HepG2 (cell line): Measurements from ENCODE around the gene LHX5. TPM values are rescaled to one million over a fixed set of nuclear protein-coding genes. Genes with fewer than 3 reads are reported as not detected.
A peak's percentile ranks its signal among the peaks of the same experiment; 100 is the strongest.

Experiments used
- BHLHE40 ChIP-seq: IDR thresholded peaks from 2 replicates; pipeline ENCODE4 v1.6.1; 2011; ENCODE audit warnings: low read length, improper control_type of control experiment
- LCORL ChIP-seq, 2 experiments: fragments of 450-650 bp in 1 of 2; sonication (generic) in 1 of 2; formaldehyde crosslinking in 1 of 2; IDR thresholded peaks; 2 replicates each; pipeline versions ENCODE4 v1.5.0 to v1.6.1; 2017 to 2020; ENCODE audit warnings: antibody characterized with exemption in 1 of 2, missing genetic modification reagents in 1 of 2
- MTA3 ChIP-seq: sonication (generic); formaldehyde crosslinking; IDR thresholded peaks from 2 replicates; pipeline ENCODE4 v1.4.0; 2020; ENCODE audit warnings: missing genetic modification reagents
- NFE2 ChIP-seq: sonication (generic); formaldehyde crosslinking; IDR thresholded peaks from 2 replicates; pipeline ENCODE4 v1.4.0; 2020; ENCODE audit warnings: missing genetic modification reagents
- NFYC ChIP-seq: IDR thresholded peaks from 2 replicates; pipeline ENCODE4 v1.6.1; 2016; ENCODE audit warnings: missing genetic modification reagents, missing compliant biosample characterization
- RBAK ChIP-seq: sonication (generic); formaldehyde crosslinking; IDR thresholded peaks from 2 replicates; pipeline ENCODE4 v1.5.1; 2020; ENCODE audit warnings: mild to moderate bottlenecking, missing genetic modification reagents
- ZNF546 ChIP-seq: sonication (generic); formaldehyde crosslinking; conservative IDR thresholded peaks from 2 replicates; pipeline ENCODE4 v1.8.1; 2023; ENCODE audit warnings: mild to moderate bottlenecking, missing genetic modification reagents
- ZNF572 ChIP-seq: sonication (generic); formaldehyde crosslinking; IDR thresholded peaks from 2 replicates; pipeline ENCODE4 v1.5.1; 2020; ENCODE audit warnings: mild to moderate bottlenecking, missing genetic modification reagents
- ZNF839 ChIP-seq: sonication (generic); formaldehyde crosslinking; IDR thresholded peaks from 2 replicates; pipeline ENCODE4 v1.4.0; 2020; ENCODE audit warnings: missing genetic modification reagents, mild to moderate bottlenecking, borderline replicate concordance
- ZSCAN30 ChIP-seq: sonication (generic); formaldehyde crosslinking; IDR thresholded peaks from 2 replicates; pipeline ENCODE4 v1.5.0; 2020; ENCODE audit warnings: mild to moderate bottlenecking, missing genetic modification reagents
- polyA plus RNA-seq, 8 experiments: library from polyadenylated mRNA; depleted of rRNA in 3 of 8; stranded (reverse) in 7 of 8; unstranded in 1 of 8; fragments of >200 nt; fragmentation: Illumina TruSeq in 4 of 8; extraction: Trizol in 4 of 8; gene quantifications; 2 replicates each; pipeline versions ENCODE4 v1.2.1 to v1.2.3, GENCODE V29; 2011 to 2016; ENCODE audit warnings: low read depth in 4 of 8, missing spikeins in 1 of 8, mixed read lengths in 1 of 8; ENCODE audit not compliant: insufficient read depth in 1 of 8
- total RNA-seq, 5 experiments: library from RNA; depleted of rRNA; stranded (reverse); fragments of >200 nt; fragmentation: Illumina TruSeq; extraction: Trizol; gene quantifications; 2 replicates each; pipeline ENCODE4 v1.2.3, GENCODE V29; 2016; ENCODE audit warnings: low read depth in 1 of 5
- TF ChIP-seq, protein P1 (sequence below): sonication (generic); formaldehyde crosslinking; IDR thresholded peaks from 2 replicates; pipeline ENCODE4 v1.5.1; 2020; ENCODE audit warnings: mild to moderate bottlenecking, missing genetic modification reagents, moderate library complexity
- TF ChIP-seq, protein P2 (sequence below): IDR thresholded peaks from 2 replicates; pipeline ENCODE4 v1.6.1; 2012; ENCODE audit warnings: inconsistent platforms
- TF ChIP-seq, protein P3 (sequence below): sonication (generic); formaldehyde crosslinking; IDR thresholded peaks from 2 replicates; pipeline ENCODE4 v1.5.1; 2020; ENCODE audit warnings: mild to moderate bottlenecking, missing genetic modification reagents
- TF ChIP-seq, protein P4 (sequence below): sonication (generic); formaldehyde crosslinking; IDR thresholded peaks from 2 replicates; pipeline ENCODE4 v1.5.1; 2020; ENCODE audit warnings: missing genetic modification reagents, mild to moderate bottlenecking, borderline replicate concordance
- TF ChIP-seq, protein P5 (sequence below), 2 experiments: IDR thresholded peaks; 2 replicates each; pipeline ENCODE4 v1.6.1; 2011 to 2012; ENCODE audit warnings: low read length in 2 of 2, borderline replicate concordance in 1 of 2, low read depth in 1 of 2, mild to moderate bottlenecking in 1 of 2, moderate library complexity in 1 of 2
- TF ChIP-seq, protein P6 (sequence below): sonication (generic); formaldehyde crosslinking; conservative IDR thresholded peaks from 2 replicates; pipeline ENCODE4 v1.8.0; 2022; ENCODE audit warnings: low read depth, missing genetic modification reagents

Gene LHX5
- total and polyA plus RNA-seq, 2 of the 13 experiments (the other 11 are each of a cell fraction or from before 2014, with no cell fraction given), result not detected

DNA sequence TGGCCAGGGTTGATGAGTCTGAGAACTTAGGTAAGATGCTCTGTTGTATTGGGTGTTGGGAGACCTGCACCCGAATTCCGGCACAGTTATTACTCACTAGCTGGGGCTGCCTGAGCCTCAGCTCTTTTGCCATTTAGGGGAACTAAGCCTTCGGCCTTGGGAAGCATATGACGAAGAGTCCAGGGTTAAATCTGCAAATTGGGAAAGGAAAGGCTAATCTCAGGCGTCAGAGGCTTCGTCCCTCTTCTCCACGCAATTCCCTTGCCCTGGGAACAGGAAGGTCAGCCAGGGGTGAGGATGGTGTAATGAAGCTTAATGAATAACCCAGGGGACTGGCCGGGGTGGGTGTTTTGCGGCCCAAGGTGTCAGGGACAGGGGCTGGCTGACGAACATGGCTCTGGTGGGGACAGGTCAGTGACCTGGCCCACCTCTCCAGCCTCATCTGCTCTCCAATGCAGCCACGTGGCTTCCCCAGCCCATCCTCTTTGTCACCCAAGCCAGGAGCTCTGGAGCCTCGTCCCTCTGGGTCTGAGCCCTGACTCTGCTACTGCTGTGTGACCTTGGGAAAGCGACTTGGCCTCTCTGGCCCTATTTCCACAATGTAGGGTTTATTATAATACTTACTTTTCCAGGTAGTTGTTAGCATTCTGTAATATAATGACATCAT is 53.3 kb downstream of the LHX5 start (continued):
- TF ChIP-seq, protein P1, sequence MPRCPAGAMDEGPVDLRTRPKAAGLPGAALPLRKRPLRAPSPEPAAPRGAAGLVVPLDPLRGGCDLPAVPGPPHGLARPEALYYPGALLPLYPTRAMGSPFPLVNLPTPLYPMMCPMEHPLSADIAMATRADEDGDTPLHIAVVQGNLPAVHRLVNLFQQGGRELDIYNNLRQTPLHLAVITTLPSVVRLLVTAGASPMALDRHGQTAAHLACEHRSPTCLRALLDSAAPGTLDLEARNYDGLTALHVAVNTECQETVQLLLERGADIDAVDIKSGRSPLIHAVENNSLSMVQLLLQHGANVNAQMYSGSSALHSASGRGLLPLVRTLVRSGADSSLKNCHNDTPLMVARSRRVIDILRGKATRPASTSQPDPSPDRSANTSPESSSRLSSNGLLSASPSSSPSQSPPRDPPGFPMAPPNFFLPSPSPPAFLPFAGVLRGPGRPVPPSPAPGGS, result 0 out of 2 replicates have a peak, but pooled peaks have one; percentile 30
- no peak for TF ChIP-seq LCORL (IDR thresholded peaks at IDR 0.05)
- TF ChIP-seq LCORL (CRISPR knock-in tag; IDR thresholded peaks at IDR 0.05), result peak; percentile 87
- TF ChIP-seq, protein P2, sequence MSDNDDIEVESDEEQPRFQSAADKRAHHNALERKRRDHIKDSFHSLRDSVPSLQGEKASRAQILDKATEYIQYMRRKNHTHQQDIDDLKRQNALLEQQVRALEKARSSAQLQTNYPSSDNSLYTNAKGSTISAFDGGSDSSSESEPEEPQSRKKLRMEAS, result peak; percentile 78
- no peak for TF ChIP-seq MTA3 (CRISPR knock-in tag)
- no peak for TF ChIP-seq ZNF546 (CRISPR knock-in tag)
- TF ChIP-seq NFYC (CRISPR knock-in tag), result no peak
- TF ChIP-seq, protein P3, sequence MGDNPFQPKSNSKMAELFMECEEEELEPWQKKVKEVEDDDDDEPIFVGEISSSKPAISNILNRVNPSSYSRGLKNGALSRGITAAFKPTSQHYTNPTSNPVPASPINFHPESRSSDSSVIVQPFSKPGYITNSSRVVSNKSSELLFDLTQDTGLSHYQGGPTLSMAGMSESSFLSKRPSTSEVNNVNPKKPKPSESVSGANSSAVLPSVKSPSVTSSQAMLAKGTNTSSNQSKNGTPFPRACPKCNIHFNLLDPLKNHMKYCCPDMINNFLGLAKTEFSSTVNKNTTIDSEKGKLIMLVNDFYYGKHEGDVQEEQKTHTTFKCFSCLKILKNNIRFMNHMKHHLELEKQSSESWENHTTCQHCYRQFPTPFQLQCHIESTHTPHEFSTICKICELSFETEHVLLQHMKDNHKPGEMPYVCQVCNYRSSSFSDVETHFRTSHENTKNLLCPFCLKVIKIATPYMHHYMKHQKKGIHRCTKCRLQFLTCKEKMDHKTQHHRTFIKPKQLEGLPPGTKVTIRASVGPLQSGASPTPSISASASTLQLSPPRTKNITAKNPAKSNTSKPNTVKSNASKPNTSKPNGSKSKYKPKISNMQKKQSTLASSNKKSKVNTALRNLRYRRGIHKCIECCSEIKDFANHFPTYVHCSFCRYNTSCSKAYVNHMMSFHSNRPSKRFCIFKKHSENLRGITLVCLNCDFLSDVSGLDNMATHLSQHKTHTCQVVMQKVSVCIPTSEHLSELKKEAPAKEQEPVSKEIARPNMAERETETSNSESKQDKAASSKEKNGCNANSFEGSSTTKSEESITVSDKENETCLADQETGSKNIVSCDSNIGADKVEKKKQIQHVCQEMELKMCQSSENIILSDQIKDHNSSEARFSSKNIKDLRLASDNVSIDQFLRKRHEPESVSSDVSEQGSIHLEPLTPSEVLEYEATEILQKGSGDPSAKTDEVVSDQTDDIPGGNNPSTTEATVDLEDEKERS, result peak; percentile 37; the same call in 1 of the 2 replicates
- TF ChIP-seq RBAK (CRISPR knock-in tag), result no peak
- TF ChIP-seq, protein P4, sequence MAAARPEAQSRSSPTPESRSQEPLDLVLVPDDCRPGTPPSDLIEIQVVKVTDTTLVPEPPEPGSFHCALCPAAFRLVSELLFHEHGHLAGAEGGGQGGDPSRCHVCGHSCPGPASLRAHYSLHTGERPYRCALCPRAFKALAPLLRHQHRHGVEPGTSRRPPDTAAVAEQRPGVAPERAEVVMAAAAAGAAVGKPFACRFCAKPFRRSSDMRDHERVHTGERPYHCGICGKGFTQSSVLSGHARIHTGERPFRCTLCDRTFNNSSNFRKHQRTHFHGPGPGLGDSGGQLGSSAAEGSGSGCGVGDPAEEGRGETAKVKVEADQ, result 0 out of 2 replicates have a peak, but pooled peaks have one; percentile 46
- TF ChIP-seq, protein P5, sequence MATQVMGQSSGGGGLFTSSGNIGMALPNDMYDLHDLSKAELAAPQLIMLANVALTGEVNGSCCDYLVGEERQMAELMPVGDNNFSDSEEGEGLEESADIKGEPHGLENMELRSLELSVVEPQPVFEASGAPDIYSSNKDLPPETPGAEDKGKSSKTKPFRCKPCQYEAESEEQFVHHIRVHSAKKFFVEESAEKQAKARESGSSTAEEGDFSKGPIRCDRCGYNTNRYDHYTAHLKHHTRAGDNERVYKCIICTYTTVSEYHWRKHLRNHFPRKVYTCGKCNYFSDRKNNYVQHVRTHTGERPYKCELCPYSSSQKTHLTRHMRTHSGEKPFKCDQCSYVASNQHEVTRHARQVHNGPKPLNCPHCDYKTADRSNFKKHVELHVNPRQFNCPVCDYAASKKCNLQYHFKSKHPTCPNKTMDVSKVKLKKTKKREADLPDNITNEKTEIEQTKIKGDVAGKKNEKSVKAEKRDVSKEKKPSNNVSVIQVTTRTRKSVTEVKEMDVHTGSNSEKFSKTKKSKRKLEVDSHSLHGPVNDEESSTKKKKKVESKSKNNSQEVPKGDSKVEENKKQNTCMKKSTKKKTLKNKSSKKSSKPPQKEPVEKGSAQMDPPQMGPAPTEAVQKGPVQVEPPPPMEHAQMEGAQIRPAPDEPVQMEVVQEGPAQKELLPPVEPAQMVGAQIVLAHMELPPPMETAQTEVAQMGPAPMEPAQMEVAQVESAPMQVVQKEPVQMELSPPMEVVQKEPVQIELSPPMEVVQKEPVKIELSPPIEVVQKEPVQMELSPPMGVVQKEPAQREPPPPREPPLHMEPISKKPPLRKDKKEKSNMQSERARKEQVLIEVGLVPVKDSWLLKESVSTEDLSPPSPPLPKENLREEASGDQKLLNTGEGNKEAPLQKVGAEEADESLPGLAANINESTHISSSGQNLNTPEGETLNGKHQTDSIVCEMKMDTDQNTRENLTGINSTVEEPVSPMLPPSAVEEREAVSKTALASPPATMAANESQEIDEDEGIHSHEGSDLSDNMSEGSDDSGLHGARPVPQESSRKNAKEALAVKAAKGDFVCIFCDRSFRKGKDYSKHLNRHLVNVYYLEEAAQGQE (IDR thresholded peaks at IDR 0.05; ENCODE audit: borderline replicate concordance in 1 of 2, low read depth in 1 of 2, low read length in 2 of 2), result no peak
- TF ChIP-seq ZNF839 (CRISPR knock-in tag), result no peak
- TF ChIP-seq, protein P6, sequence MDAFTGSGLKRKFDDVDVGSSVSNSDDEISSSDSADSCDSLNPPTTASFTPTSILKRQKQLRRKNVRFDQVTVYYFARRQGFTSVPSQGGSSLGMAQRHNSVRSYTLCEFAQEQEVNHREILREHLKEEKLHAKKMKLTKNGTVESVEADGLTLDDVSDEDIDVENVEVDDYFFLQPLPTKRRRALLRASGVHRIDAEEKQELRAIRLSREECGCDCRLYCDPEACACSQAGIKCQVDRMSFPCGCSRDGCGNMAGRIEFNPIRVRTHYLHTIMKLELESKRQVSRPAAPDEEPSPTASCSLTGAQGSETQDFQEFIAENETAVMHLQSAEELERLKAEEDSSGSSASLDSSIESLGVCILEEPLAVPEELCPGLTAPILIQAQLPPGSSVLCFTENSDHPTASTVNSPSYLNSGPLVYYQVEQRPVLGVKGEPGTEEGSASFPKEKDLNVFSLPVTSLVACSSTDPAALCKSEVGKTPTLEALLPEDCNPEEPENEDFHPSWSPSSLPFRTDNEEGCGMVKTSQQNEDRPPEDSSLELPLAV (CRISPR knock-in tag), result no peak
- no peak for TF ChIP-seq NFE2
- no peak for TF ChIP-seq ZSCAN30
- TF ChIP-seq BHLHE40, result no peak
- TF ChIP-seq ZNF572 (CRISPR knock-in tag), result no peak
